Sigmoid colon (tissue), 7 donors: ENCODE measurements around the gene ARMC2. TPM values are rescaled to one million over a fixed set of nuclear protein-coding genes. Genes with fewer than 3 reads are reported as not detected.
A peak's percentile ranks its signal among the peaks of the same experiment; 100 is the strongest.

Experiments used
- DNase-seq: peaks from one replicate; pipeline ENCODE4 v3.0.0-alpha.2; 2019
- H3K27ac ChIP-seq, 4 donors: fragments of 200-600 bp; sonication (generic); one replicate each; pipeline ENCODE4 v1.5.1; 2016 to 2019; ENCODE audit warnings: mild to moderate bottlenecking in 1 of 4
- H3K27me3 ChIP-seq, 3 donors: fragments of 200-600 bp; sonication (generic); one replicate each; pipeline ENCODE4 v1.5.1; 2019; ENCODE audit warnings: mild to moderate bottlenecking in 1 of 3
- H3K36me3 ChIP-seq, 4 donors: fragments of 200-600 bp; sonication (generic); one replicate each; pipeline ENCODE4 v1.5.1; 2016 to 2019
- H3K4me1 ChIP-seq, 4 donors: fragments of 200-600 bp; sonication (generic); one replicate each; pipeline ENCODE4 v1.5.1; 2017 to 2019
- H3K4me3 ChIP-seq, 4 donors: fragments of 200-600 bp; sonication (generic); one replicate each; pipeline ENCODE4 v1.5.1; 2017 to 2019; ENCODE audit warnings: mild to moderate bottlenecking in 2 of 4, moderate library complexity in 1 of 4
- H3K9me3 ChIP-seq, 4 donors: fragments of 200-600 bp in 3 of 4; sonication (generic) in 3 of 4; one replicate each; pipeline versions ENCODE4 v1.5.1 to v1.6.1; 2013 to 2019
- EP300 ChIP-seq, 4 donors: sonication (generic); formaldehyde crosslinking; IDR thresholded peaks; one replicate each; pipeline ENCODE4 v1.6.1; 2017; ENCODE audit warnings: antibody characterized with exemption in 4 of 4
- POLR2A ChIP-seq, 2 donors: fragments of 450-650 bp; IDR thresholded peaks; one replicate each; pipeline ENCODE4 v1.6.1; 2016; ENCODE audit warnings: antibody characterized with exemption in 2 of 2, mild to moderate bottlenecking in 2 of 2, moderate library complexity in 2 of 2
- POLR2AphosphoS5 ChIP-seq, 4 donors: sonication (generic); formaldehyde crosslinking; IDR thresholded peaks; one replicate each; pipeline ENCODE4 v1.6.1; 2017; ENCODE audit warnings: antibody characterized with exemption in 4 of 4
- WGBS, 2 donors: extraction: QIAGEN DNeasy Blood & Tissue Kit; methylation state at CpG; one replicate each; pipeline ENCODE4 v1.1.7; 2013; 5-methylcytosine and 5-hydroxymethylcytosine counted together
- intact Hi-C: fragments of 100-400 bp; cut with DNase I; formaldehyde crosslinking; loops from one replicate; pipeline ENCODE4 v1.15.1; 2023
- polyA plus RNA-seq, 3 donors: library from polyadenylated mRNA; stranded (reverse); fragments of 200-250 nt; gene quantifications; one replicate each; pipeline ENCODE4 v1.2.3, GENCODE V29; 2013
- total RNA-seq, 4 donors: library from RNA; depleted of rRNA; stranded (reverse); fragments of >200 nt; gene quantifications; one replicate each; pipeline ENCODE4 v1.1.0, GENCODE V29; 2016
- TF ChIP-seq, protein P1 (sequence below), 4 experiments: fragments of 450-650 bp in 3 of 4; fragments of 200-600 bp in 1 of 4; IDR thresholded peaks; one replicate each; pipeline ENCODE4 v1.5.1; 2016 to 2019; ENCODE audit warnings: antibody characterized with exemption in 4 of 4, mild to moderate bottlenecking in 3 of 4, moderate library complexity in 2 of 4
- donor health status: healthy with polysubstance abuse.
- donor health status: Bipolar disorder and iron deficiency.
- donor health status: healthy.

Gene ARMC2
- total and polyA plus RNA-seq, 7 donors = under 0.01 to 8.6 (median 2.5) TPM

- H3K4me3 ChIP-seq = no peak overlapping the region
- WGBS, 2 donors = 81 to 92% methylated on average over 2 of the region's 2 CpGs
- no peaks in the 10 kb centered on the region for H3K9me3 ChIP-seq
- peaks cover 7 to 59% (median 16%) of the 10 kb centered on the region in 4 donors for H3K36me3 ChIP-seq
- no peaks in the 10 kb centered on the region for H3K27me3 ChIP-seq
- TF ChIP-seq POLR2A (IDR thresholded peaks at IDR 0.05) = no peak
- TF ChIP-seq, protein P1, sequence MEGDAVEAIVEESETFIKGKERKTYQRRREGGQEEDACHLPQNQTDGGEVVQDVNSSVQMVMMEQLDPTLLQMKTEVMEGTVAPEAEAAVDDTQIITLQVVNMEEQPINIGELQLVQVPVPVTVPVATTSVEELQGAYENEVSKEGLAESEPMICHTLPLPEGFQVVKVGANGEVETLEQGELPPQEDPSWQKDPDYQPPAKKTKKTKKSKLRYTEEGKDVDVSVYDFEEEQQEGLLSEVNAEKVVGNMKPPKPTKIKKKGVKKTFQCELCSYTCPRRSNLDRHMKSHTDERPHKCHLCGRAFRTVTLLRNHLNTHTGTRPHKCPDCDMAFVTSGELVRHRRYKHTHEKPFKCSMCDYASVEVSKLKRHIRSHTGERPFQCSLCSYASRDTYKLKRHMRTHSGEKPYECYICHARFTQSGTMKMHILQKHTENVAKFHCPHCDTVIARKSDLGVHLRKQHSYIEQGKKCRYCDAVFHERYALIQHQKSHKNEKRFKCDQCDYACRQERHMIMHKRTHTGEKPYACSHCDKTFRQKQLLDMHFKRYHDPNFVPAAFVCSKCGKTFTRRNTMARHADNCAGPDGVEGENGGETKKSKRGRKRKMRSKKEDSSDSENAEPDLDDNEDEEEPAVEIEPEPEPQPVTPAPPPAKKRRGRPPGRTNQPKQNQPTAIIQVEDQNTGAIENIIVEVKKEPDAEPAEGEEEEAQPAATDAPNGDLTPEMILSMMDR (IDR thresholded peaks at IDR 0.05) = no peak
- TF ChIP-seq EP300 (IDR thresholded peaks at IDR 0.05) = no peak
- TF ChIP-seq POLR2AphosphoS5 (IDR thresholded peaks at IDR 0.05) = no peak
- DNase-seq = no peak
- intact Hi-C loops = no loop called here
- H3K27ac ChIP-seq = peak overlapping the region in 2 of 4 donors; percentile 78 to 86
- peaks cover 0 to 66% (median 42%) of the 10 kb centered on the region in 4 donors for H3K4me1 ChIP-seq
These were observed 152.1 kb downstream of the ARMC2 start for GRCh38 chr6:109000289-109000688.

DNA sequence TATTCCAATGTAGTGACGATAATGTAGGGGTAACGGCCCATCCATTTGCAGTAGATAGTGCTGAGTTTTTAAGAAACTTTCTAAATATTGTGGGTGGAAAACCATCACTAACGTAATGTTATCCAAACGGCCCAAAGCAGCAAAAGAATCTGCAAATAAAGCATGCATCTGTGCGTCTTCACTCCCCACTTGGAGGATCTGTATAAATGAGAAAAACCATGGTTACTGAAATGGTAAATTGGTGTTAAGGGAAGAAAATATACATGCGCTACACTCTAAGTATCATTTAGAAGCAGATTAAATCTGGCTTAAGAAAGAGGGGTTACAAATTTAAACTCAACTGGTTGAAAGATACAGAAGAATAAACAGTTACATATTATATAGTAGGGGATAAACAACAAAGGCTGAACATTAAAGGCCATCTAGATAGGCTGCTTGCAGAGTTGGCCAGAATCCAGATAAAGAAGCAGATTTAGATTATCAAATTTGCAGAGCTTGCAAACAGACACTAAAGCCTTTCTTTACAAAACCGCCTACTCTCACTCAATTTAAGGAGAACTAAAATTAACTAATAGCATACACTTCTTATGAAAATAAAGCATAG is 153.2 kb downstream of the ARMC2 start:
- H3K27me3 ChIP-seq = no peaks in the 10 kb centered on the region
- peak overlapping the region; percentile 73 to 86 (median 78) for H3K27ac ChIP-seq
- H3K4me1 ChIP-seq = peaks cover 0 to 77% (median 51%) of the 10 kb centered on the region in 4 donors
- H3K4me3 ChIP-seq = peak overlapping the region in 3 of 4 donors; percentile 0 to 23 (median 6)
- intact Hi-C loops = no loop called here
- WGBS, 2 donors = 60 to 77% methylated on average over 7 of the region's 7 CpGs
- no peaks in the 10 kb centered on the region for H3K9me3 ChIP-seq
- DNase-seq = no peak
- peaks cover 7 to 48% (median 14%) of the 10 kb centered on the region in 4 donors for H3K36me3 ChIP-seq
- TF ChIP-seq POLR2A (IDR thresholded peaks at IDR 0.05) (no peak), EP300 (IDR thresholded peaks at IDR 0.05) (no peak)
- TF ChIP-seq, protein P1 (IDR thresholded peaks at IDR 0.05) = no peak

GRCh38 chr6:109002051-109002697 is 154.0 kb downstream of the ARMC2 start:
- H3K27me3 ChIP-seq = no peaks in the 10 kb centered on the region
- H3K36me3 ChIP-seq = peaks cover 5 to 40% (median 14%) of the 10 kb centered on the region in 4 donors
- no peak for DNase-seq
- H3K27ac ChIP-seq = peak overlapping the region; percentile 73 to 86 (median 78)
- peak; percentile 67 to 81 (median 72) for TF ChIP-seq POLR2AphosphoS5 (IDR thresholded peaks at IDR 0.05)
- TF ChIP-seq POLR2A (IDR thresholded peaks at IDR 0.05) = no peak
- TF ChIP-seq, protein P1 (IDR thresholded peaks at IDR 0.05) = no peak
- TF ChIP-seq EP300 (IDR thresholded peaks at IDR 0.05) = peak in 3 of 4 donors; percentile 74 to 92 (median 74)
- intact Hi-C loops = loop anchor here (2.0 kb wide), 1 partner anchor 55 kb away; no protein-coding TSS in a partner anchor
- 13 to 51% methylated on average over 3 of the region's 3 CpGs for WGBS, 2 donors
- peaks cover 0 to 85% (median 56%) of the 10 kb centered on the region in 4 donors for H3K4me1 ChIP-seq
- H3K4me3 ChIP-seq = peak overlapping the region; percentile 0 to 23 (median 4)
- H3K9me3 ChIP-seq = no peaks in the 10 kb centered on the region

DNA sequence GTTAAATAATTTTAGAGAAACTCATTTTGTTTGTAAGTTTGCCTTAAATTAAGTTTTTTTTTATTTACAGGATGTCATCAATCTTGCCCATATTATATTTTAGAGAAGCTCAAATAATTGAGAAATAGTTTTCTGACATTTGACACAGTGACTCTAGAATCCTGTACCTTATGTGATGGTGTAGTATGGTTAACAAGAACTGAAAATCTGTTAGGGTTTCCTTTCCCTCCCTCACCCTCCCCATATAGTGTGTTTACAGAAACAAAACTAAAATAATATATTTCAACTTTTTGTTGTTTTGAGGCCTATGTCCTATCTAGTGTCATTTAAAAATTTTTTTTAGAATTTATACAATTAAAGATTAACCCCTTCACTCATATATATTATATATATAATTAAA is 154.7 kb downstream of the ARMC2 start:
- peak overlapping the region; percentile 73 to 86 (median 78) for H3K27ac ChIP-seq
- no peaks in the 10 kb centered on the region for H3K27me3 ChIP-seq
- peaks cover 0 to 33% (median 14%) of the 10 kb centered on the region in 4 donors for H3K36me3 ChIP-seq
- DNase-seq = no peak
- intact Hi-C loops = loop anchor here (2.0 kb wide), 1 partner anchor 56 kb away; no protein-coding TSS in a partner anchor
- TF ChIP-seq, protein P1 (IDR thresholded peaks at IDR 0.05) = no peak
- TF ChIP-seq POLR2A (IDR thresholded peaks at IDR 0.05) (no peak), EP300 (IDR thresholded peaks at IDR 0.05) (no peak), POLR2AphosphoS5 (IDR thresholded peaks at IDR 0.05) (no peak)
- H3K9me3 ChIP-seq = no peaks in the 10 kb centered on the region
- peaks cover 0 to 90% (median 58%) of the 10 kb centered on the region in 4 donors for H3K4me1 ChIP-seq
- H3K4me3 ChIP-seq = peak overlapping the region in 3 of 4 donors; percentile 1 to 23 (median 6)
